Measurements from ENCODE around the gene ESYT2. TPM values are rescaled to one million over a fixed set of nuclear protein-coding genes. Genes with fewer than 3 reads are reported as not detected.

Gene ESYT2
- total and polyA plus RNA-seq, 8 donors = 8.1 to 31.8 (median 27.3) TPM

GRCh38 chr7:158784270-158784669 lies 45.0 kb downstream of the ESYT2 start:
- no peaks in the 10 kb centered on the region for H3K27me3 ChIP-seq
- intact Hi-C loops (cut with DNase I) = no loop called here
- FAIRE-seq = no peak
- H3K4me3 ChIP-seq = no peak overlapping the region
- H3K27ac ChIP-seq = no peak overlapping the region
- no peak for DNase-seq
- TF ChIP-seq, protein P1, sequence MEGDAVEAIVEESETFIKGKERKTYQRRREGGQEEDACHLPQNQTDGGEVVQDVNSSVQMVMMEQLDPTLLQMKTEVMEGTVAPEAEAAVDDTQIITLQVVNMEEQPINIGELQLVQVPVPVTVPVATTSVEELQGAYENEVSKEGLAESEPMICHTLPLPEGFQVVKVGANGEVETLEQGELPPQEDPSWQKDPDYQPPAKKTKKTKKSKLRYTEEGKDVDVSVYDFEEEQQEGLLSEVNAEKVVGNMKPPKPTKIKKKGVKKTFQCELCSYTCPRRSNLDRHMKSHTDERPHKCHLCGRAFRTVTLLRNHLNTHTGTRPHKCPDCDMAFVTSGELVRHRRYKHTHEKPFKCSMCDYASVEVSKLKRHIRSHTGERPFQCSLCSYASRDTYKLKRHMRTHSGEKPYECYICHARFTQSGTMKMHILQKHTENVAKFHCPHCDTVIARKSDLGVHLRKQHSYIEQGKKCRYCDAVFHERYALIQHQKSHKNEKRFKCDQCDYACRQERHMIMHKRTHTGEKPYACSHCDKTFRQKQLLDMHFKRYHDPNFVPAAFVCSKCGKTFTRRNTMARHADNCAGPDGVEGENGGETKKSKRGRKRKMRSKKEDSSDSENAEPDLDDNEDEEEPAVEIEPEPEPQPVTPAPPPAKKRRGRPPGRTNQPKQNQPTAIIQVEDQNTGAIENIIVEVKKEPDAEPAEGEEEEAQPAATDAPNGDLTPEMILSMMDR (IDR thresholded peaks at IDR 0.05) = no peak
- H3K36me3 ChIP-seq = peaks cover 0 to 26% (median 0%) of the 10 kb centered on the region in 3 donors
- H3K4me1 ChIP-seq = peaks cover 0 to 9% (median 7%) of the 10 kb centered on the region in 3 donors
- H3K9me3 ChIP-seq = peaks cover 0 to 3% (median 0%) of the 10 kb centered on the region in 4 donors
- 93% methylated on average over 7 of the region's 7 CpGs for WGBS, 2 donors
- ATAC-seq = no peak

- ATAC-seq (no peak), DNase-seq (no peak), FAIRE-seq (no peak)
- intact Hi-C loops (cut with DNase I) = no loop called here
- Histone ChIP-seq H3K36me3 (peaks cover 0 to 26% (median 0%) of the 10 kb centered on the region in 3 donors), H3K27ac (peak overlapping the region in 1 of 4 donors; percentile 41), H3K9me3 (peaks cover 0 to 3% (median 0%) of the 10 kb centered on the region in 4 donors), H3K4me1 (peaks cover 0 to 12% (median 12%) of the 10 kb centered on the region in 3 donors), H3K27me3 (no peaks in the 10 kb centered on the region), H3K4me3 (no peak overlapping the region)
- WGBS, 2 donors = 73 to 79% methylated on average over 8 of the region's 8 CpGs
- TF ChIP-seq, protein P1 (IDR thresholded peaks at IDR 0.05) = no peak
These were observed 45.7 kb downstream of the ESYT2 start for GRCh38 chr7:158783595-158783994.

DNA sequence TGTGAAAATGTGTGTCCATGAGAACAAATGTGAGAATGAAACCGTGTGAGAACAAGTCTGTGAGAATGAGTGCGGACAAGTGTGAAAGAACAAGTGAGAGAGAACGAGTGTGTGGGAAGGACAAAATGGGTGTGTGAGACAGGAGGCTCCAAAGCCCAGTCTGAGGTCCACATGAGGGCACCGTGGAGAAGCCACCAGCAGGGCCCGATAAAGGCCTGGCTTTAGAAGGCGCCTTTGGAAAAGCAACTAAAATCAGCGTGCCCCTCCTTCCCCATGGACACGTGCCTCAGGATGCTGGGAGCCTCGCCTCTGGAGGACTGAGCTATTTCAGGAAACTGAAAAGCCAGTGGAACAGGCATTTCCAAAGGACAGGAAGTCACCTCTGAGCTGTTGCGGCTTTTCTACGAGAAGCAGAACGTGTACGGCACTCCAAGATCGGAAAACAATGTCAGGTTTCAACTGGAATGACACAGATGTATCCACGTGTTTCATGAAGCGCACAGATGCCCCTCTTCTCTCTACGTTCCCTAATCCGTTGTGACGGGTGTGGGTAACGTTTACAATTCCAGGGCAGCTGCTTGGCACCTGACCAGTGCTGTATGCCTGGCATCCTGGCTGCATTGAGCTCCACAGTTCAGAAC lies 46.4 kb downstream of the ESYT2 start:
- 84 to 88% methylated on average over 20 of the region's 20 CpGs for WGBS, 2 donors
- intact Hi-C loops (cut with DNase I) = no loop called here
- no peak for DNase-seq
- peak in 3 of 4 donors; percentile 40 to 47 (median 45) for ATAC-seq
- Histone ChIP-seq H3K4me3 (no peak overlapping the region), H3K4me1 (peaks cover 0 to 12% (median 12%) of the 10 kb centered on the region in 3 donors), H3K27ac (peak overlapping the region in 1 of 4 donors; percentile 41), H3K9me3 (no peaks in the 10 kb centered on the region), H3K36me3 (peaks cover 0 to 26% (median 0%) of the 10 kb centered on the region in 3 donors), H3K27me3 (no peaks in the 10 kb centered on the region)
- TF ChIP-seq, protein P1 (IDR thresholded peaks at IDR 0.05) = no peak
- FAIRE-seq = no peak

- Histone ChIP-seq H3K4me1 (peaks cover 0 to 12% (median 12%) of the 10 kb centered on the region in 3 donors), H3K9me3 (no peaks in the 10 kb centered on the region), H3K36me3 (peaks cover 0 to 26% (median 0%) of the 10 kb centered on the region in 3 donors), H3K27ac (no peak overlapping the region), H3K27me3 (no peaks in the 10 kb centered on the region), H3K4me3 (no peak overlapping the region)
- TF ChIP-seq, protein P1 (IDR thresholded peaks at IDR 0.05) = no peak
- ATAC-seq = no peak
- WGBS, 2 donors = 87 to 90% methylated on average over 17 of the region's 17 CpGs
- no peak for FAIRE-seq
- intact Hi-C loops (cut with DNase I) = no loop called here
- DNase-seq = no peak
These were observed 47.2 kb downstream of the ESYT2 start for GRCh38 chr7:158781974-158782664.

Measured in pancreas (tissue), 10 donors.